H1 (cell line): ENCODE results near the gene FHOD1. TPM values are rescaled to one million over a fixed set of nuclear protein-coding genes. Genes with fewer than 3 reads are reported as not detected.

ENCODE experiments used
- HDAC2 ChIP-seq, 2 experiments: fragments of 300-600 bp in 1 of 2; sonication (generic) in 1 of 2; IDR thresholded peaks; 2 replicates each; pipeline ENCODE4 v1.6.1; 2011 to 2012; ENCODE audit warnings: low read depth in 2 of 2, low read length in 2 of 2, mild to moderate bottlenecking in 2 of 2, moderate library complexity in 2 of 2, borderline replicate concordance in 1 of 2, inconsistent platforms in 1 of 2
- RAD21 ChIP-seq, 2 experiments: IDR thresholded peaks in 1 of 2; conservative IDR thresholded peaks in 1 of 2; 2 replicates each; pipeline ENCODE4 v1.6.1; 2011; ENCODE audit warnings: low read depth in 2 of 2, low read length in 2 of 2, improper control_type of control experiment in 1 of 2, inconsistent platforms in 1 of 2, mild to moderate bottlenecking in 1 of 2, moderate library complexity in 1 of 2
- SP2 ChIP-seq: IDR thresholded peaks from 2 replicates; pipeline ENCODE4 v1.6.1; 2012; ENCODE audit warnings: mild to moderate bottlenecking, low read length, inconsistent platforms
- polyA plus RNA-seq, 7 experiments: library from polyadenylated mRNA; depleted of rRNA in 3 of 7; stranded (reverse) in 5 of 7; unstranded in 2 of 7; fragments of >200 nt in 5 of 7; fragments of 200-250 nt in 2 of 7; gene quantifications; 1 replicate in 5 of 7; 2 replicates in 1 of 7; 4 replicates in 1 of 7; pipeline versions ENCODE4 v1.2.1 to v1.2.3, GENCODE V29; 2011 to 2013; ENCODE audit warnings: missing spikeins in 2 of 7, mixed read lengths in 2 of 7
- total RNA-seq: library from RNA; stranded (reverse); fragmentation: NEBNext Ultra II Directional; extraction: Animal tissue kit (Norgen Biotek cat#: 25700); gene quantifications from 2 replicates; pipeline ENCODE4 v1.2.1, GENCODE V29; 2021

FHOD1 gene
- total and polyA plus RNA-seq, 2 of the 8 experiments (the other 6 are each of a cell fraction or from before 2014, with no cell fraction given) = 31.3 to 60.7 TPM

GRCh38 chr16:67263201-67263600 is 15.9 kb upstream of the FHOD1 start (continued):
- TF ChIP-seq SP2 = no peak
- TF ChIP-seq HDAC2 (IDR thresholded peaks at IDR 0.05; ENCODE audit: borderline replicate concordance in 1 of 2, low read depth in 2 of 2, low read length in 2 of 2) = no peak
- no peak for TF ChIP-seq RAD21 (IDR thresholded peaks at IDR 0.05 in 1 of 2, conservative IDR thresholded peaks at IDR 0.05 in 1 of 2; ENCODE audit: low read depth in 2 of 2, low read length in 2 of 2)
